Neural cell (in vitro differentiated cells): ENCODE measurements around the gene TMEM39A.

Experiments
- POLR2AphosphoS5 ChIP-seq: IDR thresholded peaks from 2 replicates; pipeline ENCODE4 v1.6.1; 2012
- TF ChIP-seq, protein P1 (sequence below): fragments of 450-650 bp; IDR thresholded peaks from 2 replicates; pipeline ENCODE4 v1.5.1; 2014; ENCODE audit warnings: antibody characterized with exemption, mild to moderate bottlenecking, moderate library complexity; ENCODE audit not compliant: poor library complexity, severe bottlenecking

- TF ChIP-seq, protein P1, sequence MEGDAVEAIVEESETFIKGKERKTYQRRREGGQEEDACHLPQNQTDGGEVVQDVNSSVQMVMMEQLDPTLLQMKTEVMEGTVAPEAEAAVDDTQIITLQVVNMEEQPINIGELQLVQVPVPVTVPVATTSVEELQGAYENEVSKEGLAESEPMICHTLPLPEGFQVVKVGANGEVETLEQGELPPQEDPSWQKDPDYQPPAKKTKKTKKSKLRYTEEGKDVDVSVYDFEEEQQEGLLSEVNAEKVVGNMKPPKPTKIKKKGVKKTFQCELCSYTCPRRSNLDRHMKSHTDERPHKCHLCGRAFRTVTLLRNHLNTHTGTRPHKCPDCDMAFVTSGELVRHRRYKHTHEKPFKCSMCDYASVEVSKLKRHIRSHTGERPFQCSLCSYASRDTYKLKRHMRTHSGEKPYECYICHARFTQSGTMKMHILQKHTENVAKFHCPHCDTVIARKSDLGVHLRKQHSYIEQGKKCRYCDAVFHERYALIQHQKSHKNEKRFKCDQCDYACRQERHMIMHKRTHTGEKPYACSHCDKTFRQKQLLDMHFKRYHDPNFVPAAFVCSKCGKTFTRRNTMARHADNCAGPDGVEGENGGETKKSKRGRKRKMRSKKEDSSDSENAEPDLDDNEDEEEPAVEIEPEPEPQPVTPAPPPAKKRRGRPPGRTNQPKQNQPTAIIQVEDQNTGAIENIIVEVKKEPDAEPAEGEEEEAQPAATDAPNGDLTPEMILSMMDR = no peak
- TF ChIP-seq POLR2AphosphoS5 = no peak
Measured at GRCh38 chr3:119388577-119388976, 74.8 kb downstream of the TMEM39A start.
